SU-DHL-6 (cell line): Measurements from ENCODE around the gene MZT2B.
"Not testable (repeated sequence)": the region's sequence is repeated elsewhere in the genome, so short reads cannot be mapped to it uniquely, and the experiment has no call there.

Source experiments
- H2AFZ ChIP-seq: fragments of 200-600 bp; sonication (generic); 2 replicates; pipeline ENCODE4 v1.6.1; 2014; ENCODE audit warnings: low read depth, mild to moderate bottlenecking, moderate library complexity, mixed read lengths, antibody characterized with exemption, low read length; ENCODE audit not compliant: severe bottlenecking
- H3F3A ChIP-seq: fragments of 200-600 bp; shearing (Covaris generic); 2 replicates; pipeline ENCODE4 v1.6.0; 2016; ENCODE audit warnings: antibody characterized with exemption, mild to moderate bottlenecking; ENCODE audit not compliant: insufficient read depth
- H3K27ac ChIP-seq: fragments of 200-600 bp; sonication (generic); 2 replicates; pipeline ENCODE4 v1.5.1; 2016; ENCODE audit warnings: low read depth, mild to moderate bottlenecking, low read length, moderate library complexity, mixed read lengths
- H3K27me3 ChIP-seq: fragments of 200-600 bp; sonication (generic), shearing (Covaris generic); 2 replicates; pipeline ENCODE4 v1.6.0; 2014; ENCODE audit warnings: mild to moderate bottlenecking, low read length
- H3K36me3 ChIP-seq: fragments of 200-600 bp; sonication (generic); 2 replicates; pipeline ENCODE4 v1.6.1; 2014; ENCODE audit warnings: mild to moderate bottlenecking, low read length, mixed read lengths
- H3K4me2 ChIP-seq: fragments of 300-600, 200-600 bp; shearing (Covaris generic), sonication (generic); 2 replicates; pipeline ENCODE4 v1.6.0; 2014; ENCODE audit warnings: low read length, low read depth, mild to moderate bottlenecking; ENCODE audit not compliant: poor library complexity, severe bottlenecking
- H3K4me3 ChIP-seq: fragments of 200-600 bp; sonication (generic); 2 replicates; pipeline ENCODE4 v1.5.1; 2014; ENCODE audit warnings: antibody characterized with exemption, low read length, mild to moderate bottlenecking, mixed read lengths; ENCODE audit not compliant: insufficient read depth, poor library complexity, severe bottlenecking
- H3K79me2 ChIP-seq: fragments of 200-600 bp; sonication (generic); 2 replicates; pipeline ENCODE4 v1.6.1; 2014; ENCODE audit warnings: mild to moderate bottlenecking, low read length, moderate library complexity; ENCODE audit not compliant: insufficient read depth
- H3K9ac ChIP-seq: fragments of 200-600 bp; sonication (generic); 2 replicates; pipeline ENCODE4 v1.7.0; 2014; ENCODE audit warnings: mild to moderate bottlenecking, low read length
- H3K9me2 ChIP-seq: fragments of 200-600 bp; sonication (generic); replicated peaks from 2 replicates; pipeline ENCODE4 v1.6.1; 2014; ENCODE audit warnings: low read length; ENCODE audit not compliant: insufficient read depth
- H3K9me3 ChIP-seq: fragments of 200-600 bp; sonication (generic); 2 replicates; pipeline ENCODE4 v1.6.1; 2014; ENCODE audit warnings: low read length, mixed read lengths; ENCODE audit not compliant: insufficient read depth
- H4K20me1 ChIP-seq: fragments of 200-600 bp; sonication (generic); 2 replicates; pipeline ENCODE4 v1.6.1; 2014; ENCODE audit warnings: low read depth, mild to moderate bottlenecking, antibody characterized with exemption, low read length, moderate library complexity, mixed read lengths
- CTCF ChIP-seq: fragments of 200-600 bp; sonication (generic); IDR thresholded peaks from one replicate; pipeline ENCODE4 v1.5.1; 2017; ENCODE audit warnings: antibody characterized with exemption, mild to moderate bottlenecking, low read length, moderate library complexity; ENCODE audit not compliant: insufficient read depth, poor library complexity, severe bottlenecking
- EZH2phosphoT487 ChIP-seq: fragments of 200-600 bp; sonication (generic), shearing (Covaris generic); conservative IDR thresholded peaks from 2 replicates; pipeline ENCODE4 v1.6.1; 2018; ENCODE audit warnings: mild to moderate bottlenecking, antibody characterized with exemption, low read length, moderate library complexity, mixed read lengths

MZT2B gene

GRCh38 chr2:130152816-130153595 lies 29.1 kb upstream of the MZT2B start:
- Histone ChIP-seq H3K9ac (no peak overlapping the region), H3K27ac (no peak overlapping the region), H4K20me1 (no peaks in the 10 kb centered on the region), H3K79me2 (no peaks in the 10 kb centered on the region), H3F3A (no peaks in the 10 kb centered on the region; the same call in 1 of the 2 replicates), H3K9me2 (no peaks in the 10 kb centered on the region), H3K4me3 (no peak overlapping the region), H2AFZ (no peak overlapping the region), H3K36me3 (no peaks in the 10 kb centered on the region), H3K4me2 (no peak overlapping the region), H3K9me3 (no peaks in the 10 kb centered on the region), H3K27me3 (no peaks in the 10 kb centered on the region)
- TF ChIP-seq EZH2phosphoT487 = no peak
- TF ChIP-seq CTCF = no peak

- H2AFZ ChIP-seq, H3K36me3 ChIP-seq, H3K9me3 ChIP-seq, H3K27ac ChIP-seq, H3K9me2 ChIP-seq, H3F3A ChIP-seq, H3K27me3 ChIP-seq, H3K9ac ChIP-seq, H3K4me2 ChIP-seq, H3K79me2 ChIP-seq, H3K4me3 ChIP-seq, H4K20me1 ChIP-seq: not testable (repeated sequence)
Observed at GRCh38 chr2:130153721-130154422, 28.2 kb upstream of the MZT2B start.

GRCh38 chr2:130154423-130154770 lies 27.7 kb upstream of the MZT2B start:
- not testable (repeated sequence) for H3F3A ChIP-seq, H3K27ac ChIP-seq, H3K27me3 ChIP-seq, H3K9me3 ChIP-seq, H3K79me2 ChIP-seq, H3K9ac ChIP-seq, H3K4me3 ChIP-seq, H3K4me2 ChIP-seq, H3K9me2 ChIP-seq, H3K36me3 ChIP-seq, H2AFZ ChIP-seq, H4K20me1 ChIP-seq

- H3K79me2 ChIP-seq = no peaks in the 10 kb centered on the region
- no peaks in the 10 kb centered on the region for H3K9me2 ChIP-seq
- no peaks in the 10 kb centered on the region for H3K36me3 ChIP-seq
- TF ChIP-seq CTCF (no peak), EZH2phosphoT487 (no peak)
- H3F3A ChIP-seq = no peaks in the 10 kb centered on the region; the same call in 1 of the 2 replicates
- H3K9ac ChIP-seq = no peak overlapping the region
- no peak overlapping the region for H3K4me2 ChIP-seq
- H4K20me1 ChIP-seq = no peaks in the 10 kb centered on the region
- no peaks in the 10 kb centered on the region for H3K9me3 ChIP-seq
- H3K4me3 ChIP-seq = no peak overlapping the region
- no peak overlapping the region for H2AFZ ChIP-seq
- no peaks in the 10 kb centered on the region for H3K27me3 ChIP-seq
- H3K27ac ChIP-seq = no peak overlapping the region
Observed at GRCh38 chr2:130154773-130155765, 27.0 kb upstream of the MZT2B start.

GRCh38 chr2:130155956-130156623 lies 26.0 kb upstream of the MZT2B start:
- H3K4me2 ChIP-seq, H3K36me3 ChIP-seq, H2AFZ ChIP-seq, H3K4me3 ChIP-seq, H3F3A ChIP-seq, H3K27me3 ChIP-seq, H3K9me3 ChIP-seq, H3K27ac ChIP-seq, H3K9me2 ChIP-seq, H3K79me2 ChIP-seq, H3K9ac ChIP-seq, H4K20me1 ChIP-seq: not testable (repeated sequence)
